HCT116 (cell line): ENCODE results near the gene RBM42. TPM values are rescaled to one million over a fixed set of nuclear protein-coding genes. Genes with fewer than 3 reads are reported as not detected.

Source experiments
- ATAC-seq: fragments of 200-7000 bp; cut with Tn5 transposase; 2 replicates; pipeline ENCODE4 v1.9.1; 2020; ENCODE audit warnings: mild to moderate bottlenecking, moderate library complexity
- BruUV-seq: library from RNA; stranded (reverse); fragments of 400-500 nt; replicated peaks from 2 replicates; lab custom pipeline; 2021; lab: Mats Ljungman, UMichigan
- CTCF ChIA-PET: fragments of 300-600 bp; sonication (Branson Sonifier 250); formaldehyde crosslinking; loops from one replicate; lab custom pipeline; 2021; ENCODE audit warnings: antibody characterized with exemption; lab: Charles Lee
- POLR2A ChIA-PET: fragments of 300-600, 350-600 bp; sonication (Branson Sonifier 250); formaldehyde crosslinking; loops from one replicate; lab custom pipeline; 2021; ENCODE audit warnings: antibody characterized with exemption; lab: Charles Lee
- RAD21 ChIA-PET, 2 experiments: fragments of 300-600 bp; sonication (Branson Sonifier 250); formaldehyde crosslinking; loops; one replicate each; lab custom pipeline; 2023; ENCODE audit warnings: low total read pairs in 2 of 2; ENCODE audit not compliant: uncharacterized antibody in 2 of 2, unreplicated experiment in 2 of 2, low non-redundant PET in 1 of 2; lab: Charles Lee
- DNase-seq: peaks from one replicate; pipeline ENCODE4 v3.0.0-alpha.2; 2010; ENCODE audit warnings: low read depth, low spot score
- H2AFZ ChIP-seq: fragments of 200-600 bp; shearing (Covaris generic), sonication (generic); 2 replicates; pipeline ENCODE4 v1.6.1; 2017; ENCODE audit warnings: low read depth, mixed run types, mixed read lengths, antibody characterized with exemption, low read length; ENCODE audit not compliant: poor library complexity, severe bottlenecking
- H3K27ac ChIP-seq: 2 replicates; pipeline ENCODE4 v1.5.1; 2012; ENCODE audit warnings: low read depth, low read length
- H3K27me3 ChIP-seq: fragments of 200-600 bp; sonication (generic); 2 replicates; pipeline ENCODE4 v1.6.1; 2016; ENCODE audit warnings: mixed run types, low read length, mixed read lengths; ENCODE audit not compliant: insufficient read depth
- H3K36me3 ChIP-seq, 2 experiments: fragments of 200-500 bp in 1 of 2; fragments of 200-600 bp in 1 of 2; sonication (Bioruptor generic) in 1 of 2; sonication (generic) in 1 of 2; 2 replicates each; pipeline versions ENCODE4 v1.5.1 to v1.6.1; 2014 to 2016; ENCODE audit warnings: low read length in 2 of 2, inconsistent platforms in 1 of 2, mixed read lengths in 1 of 2, mixed run types in 1 of 2; ENCODE audit not compliant: insufficient read depth in 2 of 2, control insufficient read depth in 1 of 2
- H3K4me1 ChIP-seq, 2 experiments: fragments of 200-600 bp in 1 of 2; sonication (generic) in 1 of 2; 2 replicates each; pipeline versions ENCODE4 v1.5.1 to v1.6.1; 2012 to 2017; ENCODE audit warnings: low read length in 2 of 2, inconsistent platforms in 1 of 2, mild to moderate bottlenecking in 1 of 2, mixed read lengths in 1 of 2, mixed run types in 1 of 2, moderate library complexity in 1 of 2; ENCODE audit not compliant: insufficient read depth in 2 of 2, control insufficient read depth in 1 of 2
- H3K4me2 ChIP-seq: fragments of 200-600 bp; sonication (generic); 2 replicates; pipeline ENCODE4 v1.6.1; 2017; ENCODE audit warnings: mixed run types, low read length, mixed read lengths
- H3K4me3 ChIP-seq, 2 experiments: fragments of 200-600 bp in 1 of 2; sonication (generic) in 1 of 2; replicated peaks in 1 of 2; 2 replicates each; pipeline ENCODE4 v1.5.1; 2011 to 2016; ENCODE audit warnings: low read length in 2 of 2, control low read depth in 1 of 2, low read depth in 1 of 2, mild to moderate bottlenecking in 1 of 2, mixed read lengths in 1 of 2, mixed run types in 1 of 2
- H3K79me2 ChIP-seq: fragments of 200-600 bp; sonication (generic); 2 replicates; pipeline ENCODE4 v1.6.1; 2017; ENCODE audit warnings: mild to moderate bottlenecking, mixed run types, low read length, moderate library complexity, mixed read lengths; ENCODE audit not compliant: insufficient read depth
- H3K9ac ChIP-seq: fragments of 200-600 bp; sonication (generic); 2 replicates; pipeline ENCODE4 v1.6.1; 2016; ENCODE audit warnings: low read length, mixed read lengths
- H3K9me2 ChIP-seq: fragments of 200-600 bp; sonication (generic), shearing (Covaris generic); 2 replicates; pipeline ENCODE4 v1.6.1; 2017; ENCODE audit warnings: mixed run types, mild to moderate bottlenecking, moderate library complexity; ENCODE audit not compliant: insufficient read depth
- H3K9me3 ChIP-seq, 2 experiments: fragments of 200-500 bp in 1 of 2; fragments of 200-600 bp in 1 of 2; sonication (Bioruptor generic) in 1 of 2; sonication (generic) in 1 of 2; 2 replicates each; pipeline ENCODE4 v1.6.1; 2014 to 2017; ENCODE audit warnings: low read length in 2 of 2, mixed read lengths in 2 of 2, inconsistent platforms in 1 of 2, low read depth in 1 of 2, mild to moderate bottlenecking in 1 of 2, mixed run types in 1 of 2, moderate library complexity in 1 of 2; ENCODE audit not compliant: control insufficient read depth in 1 of 2, insufficient read depth in 1 of 2
- H4K20me1 ChIP-seq: fragments of 200-600 bp; sonication (generic), shearing (Covaris generic); 2 replicates; pipeline ENCODE4 v1.6.1; 2017; ENCODE audit warnings: mixed run types, mild to moderate bottlenecking, moderate library complexity; ENCODE audit not compliant: insufficient read depth
- CBX3 ChIP-seq: IDR thresholded peaks from 2 replicates; pipeline ENCODE4 v1.6.1; 2012; ENCODE audit warnings: low read depth
- CEBPB ChIP-seq: IDR thresholded peaks from 2 replicates; pipeline ENCODE4 v1.6.1; 2012; ENCODE audit warnings: low read depth
- CTCF ChIP-seq, 3 experiments: fragments of 200-600 bp in 1 of 3; sonication (generic) in 1 of 3; IDR thresholded peaks in 2 of 3; conservative IDR thresholded peaks in 1 of 3; 2 replicates each; pipeline ENCODE4 v1.5.1; 2012 to 2017; ENCODE audit warnings: low read depth in 2 of 3, low read length in 2 of 3, antibody characterized with exemption in 1 of 3, borderline replicate concordance in 1 of 3, control low read depth in 1 of 3, mild to moderate bottlenecking in 1 of 3, mixed read lengths in 1 of 3, mixed run types in 1 of 3, moderate library complexity in 1 of 3; ENCODE audit not compliant: insufficient read depth in 1 of 3
- EGR1 ChIP-seq: IDR thresholded peaks from 2 replicates; pipeline ENCODE4 v1.6.1; 2012; ENCODE audit warnings: low read depth
- EZH2 ChIP-seq: fragments of 200-600 bp; sonication (generic); IDR thresholded peaks from 2 replicates; pipeline ENCODE4 v1.6.1; 2017; ENCODE audit warnings: antibody characterized with exemption, mixed run types
- EZH2phosphoT487 ChIP-seq: fragments of 200-600 bp; IDR thresholded peaks from 2 replicates; pipeline ENCODE4 v1.6.1; 2018; ENCODE audit warnings: antibody characterized with exemption, borderline replicate concordance
- FOSL1 ChIP-seq: IDR thresholded peaks from 2 replicates; pipeline ENCODE4 v1.6.1; 2012; ENCODE audit warnings: low read depth
- JUND ChIP-seq: IDR thresholded peaks from 2 replicates; pipeline ENCODE4 v1.6.1; 2012
- MAX ChIP-seq: IDR thresholded peaks from 2 replicates; pipeline ENCODE4 v1.6.1; 2012
- POLR2A ChIP-seq: IDR thresholded peaks from 2 replicates; pipeline ENCODE4 v1.7.0; 2011; ENCODE audit warnings: borderline replicate concordance; ENCODE audit not compliant: insufficient read depth, insufficient read length; ENCODE audit errors: extremely low read depth
- POLR2AphosphoS5 ChIP-seq: IDR thresholded peaks from 2 replicates; pipeline ENCODE4 v1.6.1; 2011; ENCODE audit warnings: mild to moderate bottlenecking, low read depth, low read length, moderate library complexity
- RAD21 ChIP-seq: IDR thresholded peaks from 2 replicates; pipeline ENCODE4 v1.6.1; 2012; ENCODE audit warnings: low read depth, mild to moderate bottlenecking
- SIN3A ChIP-seq: IDR thresholded peaks from 2 replicates; pipeline ENCODE4 v1.6.1; 2012; ENCODE audit warnings: low read depth
- SP1 ChIP-seq: IDR thresholded peaks from 2 replicates; pipeline ENCODE4 v1.6.1; 2012; ENCODE audit warnings: low read depth
- TCF7L2 ChIP-seq: IDR thresholded peaks from 2 replicates; pipeline ENCODE4 v1.7.0; 2011; ENCODE audit warnings: borderline replicate concordance, inconsistent platforms; ENCODE audit not compliant: insufficient read depth, insufficient read length; ENCODE audit errors: extremely low read depth
- YY1 ChIP-seq: IDR thresholded peaks from 2 replicates; pipeline ENCODE4 v1.6.1; 2011; ENCODE audit warnings: low read length, low read depth, moderate library complexity, mild to moderate bottlenecking; ENCODE audit not compliant: insufficient replicate concordance; ENCODE audit errors: extremely low read depth
- ZFX ChIP-seq: fragments of 450-650 bp; IDR thresholded peaks from 2 replicates; pipeline ENCODE4 v1.6.1; 2017
- ZNF274 ChIP-seq: fragments of 200-500 bp; sonication (Bioruptor generic); IDR thresholded peaks from 2 replicates; pipeline ENCODE4 v1.6.1; 2014; ENCODE audit warnings: mild to moderate bottlenecking, low read depth, low read length, inconsistent platforms
- intact Hi-C: fragments of 100-400 bp; cut with micrococcal nuclease; formaldehyde crosslinking; loops from 2 replicates; pipeline ENCODE4 v1.10.0; 2022
- total RNA-seq: library from RNA; stranded (reverse); gene quantifications from one replicate; pipeline ENCODE4 v1.2.1, GENCODE V29; 2021; ENCODE audit not compliant: unreplicated experiment
- TF ChIP-seq, protein P1 (sequence below): IDR thresholded peaks from 2 replicates; pipeline ENCODE4 v1.6.1; 2011; ENCODE audit warnings: mild to moderate bottlenecking, low read length, moderate library complexity; ENCODE audit not compliant: insufficient replicate concordance; ENCODE audit errors: extremely low read depth
- TF ChIP-seq, protein P2 (sequence below): IDR thresholded peaks from 2 replicates; pipeline ENCODE4 v1.6.1; 2012

The RBM42 gene
- total RNA-seq, 1 experiment from 2014 or later, result 87.2 TPM

- TF ChIP-seq TCF7L2, result peak; percentile 53
- no peak for TF ChIP-seq EGR1
- peak; percentile 73 for TF ChIP-seq YY1
Observed at GRCh38 chr19:35612559-35613321, 16.1 kb upstream of the RBM42 start, which contains the start of gene HAUS5 (continued).

DNA sequence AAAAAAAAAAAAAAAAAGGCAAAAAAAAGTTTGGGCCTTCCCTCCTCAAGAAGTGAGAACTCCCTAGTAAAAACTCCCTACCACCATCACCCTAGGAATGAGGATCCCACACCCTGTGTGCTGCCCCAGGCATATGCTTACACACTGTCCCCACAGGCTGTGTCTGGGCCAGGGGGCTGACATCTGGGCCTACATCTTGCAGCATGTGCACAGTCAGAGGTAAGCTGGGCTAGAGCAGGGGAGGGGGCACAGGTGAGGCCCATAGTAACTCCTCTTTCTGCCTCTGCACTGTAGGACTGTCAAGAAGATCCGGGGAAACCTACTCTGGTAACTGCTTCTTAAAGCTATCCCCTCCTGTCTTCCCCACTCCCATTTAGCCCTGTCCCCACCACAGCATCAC, 15.3 kb upstream of the RBM42 start:
- Histone ChIP-seq H2AFZ (no peak overlapping the region), H3K79me2 (peaks cover 5% of the 10 kb centered on the region; the same call in 1 of the 2 replicates), H3K9me2 (no peaks in the 10 kb centered on the region), H3K4me1 (peaks cover 10 to 18% of the 10 kb centered on the region in 2 experiments), H3K9ac (peak overlapping the region; percentile 98), H3K27ac (no peak overlapping the region), H3K4me3 (peak overlapping the region; percentile 93 to 97), H3K36me3 (no peaks in the 10 kb centered on the region; a peak in 2 of 4 replicates), H3K27me3 (no peaks in the 10 kb centered on the region), H3K4me2 (peak overlapping the region; percentile 99)
- no TSS peak for BruUV-seq
- ChIA-PET RAD21 (no interaction called here), POLR2A (interaction anchor here (1.4 kb wide), 1 partner anchor 21 kb away, joined by 4 read pairs; no protein-coding TSS in a partner anchor)
- ATAC-seq, result no peak
- intact Hi-C loops, result no loop called here
- no peak for TF ChIP-seq SIN3A
- TF ChIP-seq TCF7L2, result no peak
- no peak for TF ChIP-seq RAD21
- TF ChIP-seq JUND, result no peak
- TF ChIP-seq ZNF274, result no peak
- TF ChIP-seq CBX3, result no peak
- no peak for TF ChIP-seq EGR1
- no peak for TF ChIP-seq POLR2AphosphoS5
- TF ChIP-seq, protein P1, sequence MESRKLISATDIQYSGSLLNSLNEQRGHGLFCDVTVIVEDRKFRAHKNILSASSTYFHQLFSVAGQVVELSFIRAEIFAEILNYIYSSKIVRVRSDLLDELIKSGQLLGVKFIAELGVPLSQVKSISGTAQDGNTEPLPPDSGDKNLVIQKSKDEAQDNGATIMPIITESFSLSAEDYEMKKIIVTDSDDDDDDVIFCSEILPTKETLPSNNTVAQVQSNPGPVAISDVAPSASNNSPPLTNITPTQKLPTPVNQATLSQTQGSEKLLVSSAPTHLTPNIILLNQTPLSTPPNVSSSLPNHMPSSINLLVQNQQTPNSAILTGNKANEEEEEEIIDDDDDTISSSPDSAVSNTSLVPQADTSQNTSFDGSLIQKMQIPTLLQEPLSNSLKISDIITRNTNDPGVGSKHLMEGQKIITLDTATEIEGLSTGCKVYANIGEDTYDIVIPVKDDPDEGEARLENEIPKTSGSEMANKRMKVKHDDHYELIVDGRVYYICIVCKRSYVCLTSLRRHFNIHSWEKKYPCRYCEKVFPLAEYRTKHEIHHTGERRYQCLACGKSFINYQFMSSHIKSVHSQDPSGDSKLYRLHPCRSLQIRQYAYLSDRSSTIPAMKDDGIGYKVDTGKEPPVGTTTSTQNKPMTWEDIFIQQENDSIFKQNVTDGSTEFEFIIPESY, result no peak
- TF ChIP-seq MAX, result no peak
- TF ChIP-seq, protein P2, sequence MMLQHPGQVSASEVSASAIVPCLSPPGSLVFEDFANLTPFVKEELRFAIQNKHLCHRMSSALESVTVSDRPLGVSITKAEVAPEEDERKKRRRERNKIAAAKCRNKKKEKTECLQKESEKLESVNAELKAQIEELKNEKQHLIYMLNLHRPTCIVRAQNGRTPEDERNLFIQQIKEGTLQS, result no peak
- TF ChIP-seq FOSL1, result no peak
- no peak for TF ChIP-seq YY1
- no peak for TF ChIP-seq SP1
- TF ChIP-seq ZFX, result no peak
- no peak for TF ChIP-seq CTCF (IDR thresholded peaks at IDR 0.05 in 2 of 3, conservative IDR thresholded peaks at IDR 0.05 in 1 of 3; ENCODE audit: borderline replicate concordance in 1 of 3, insufficient read depth in 1 of 3, low read depth in 2 of 3, low read length in 2 of 3)
- no peak for TF ChIP-seq EZH2
- TF ChIP-seq CEBPB, result no peak
- no peak for TF ChIP-seq EZH2phosphoT487
- no peak for TF ChIP-seq POLR2A
- TF ChIP-seq, all 23 proteins: peak for 0
- Histone ChIP-seq H3K9me3 (no peaks in the 10 kb centered on the region), H4K20me1 (no peaks in the 10 kb centered on the region)
- DNase-seq, result no peak
- CTCF ChIA-PET, result interaction anchor here (1.4 kb wide), 1 partner anchor 11 kb away, joined by 3 read pairs; no protein-coding TSS in a partner anchor
